ENCODE measurements around the gene FAM3A. TPM values are rescaled to one million over a fixed set of nuclear protein-coding genes. Genes with fewer than 3 reads are reported as not detected.

FAM3A gene
- total and polyA plus RNA-seq, 10 of the 15 experiments (the other 5 are each of a cell fraction or from before 2014, with no cell fraction given) = 0.29 to 21.1 (median 11.4) TPM

- ChIA-PET POLR2A (interaction anchor here (1.4 kb wide), 1 partner anchor 7 kb away, joined by 3 read pairs; no protein-coding TSS in a partner anchor), SMC1A (ENCODE audit: uncharacterized antibody, unreplicated experiment) (interaction anchor here (0.6 to 0.9 kb wide), 2 partner anchors 26 to 45 kb away, joined by 3 to 5 read pairs; no protein-coding TSS in a partner anchor), RAD21 (ENCODE audit: unreplicated experiment) (no interaction called here), CTCF (interaction anchor here (0.6 to 2.5 kb wide), 3 partner anchors 45 to 811 kb away, joined by 4 to 8 read pairs (median 4); no protein-coding TSS in a partner anchor)
- H3K36me3 ChIP-seq (ENCODE audit: control insufficient read depth in 2 of 2, insufficient read depth in 2 of 2, low read length in 1 of 2) = no peaks in the 10 kb centered on the region; a peak in 2 of 4 replicates
- H4K20me1 ChIP-seq (ENCODE audit: control insufficient read depth, insufficient read depth) = no peaks in the 10 kb centered on the region
- intact Hi-C loops (cut with micrococcal nuclease; ENCODE audit: unreplicated experiment) (no loop called here), in situ Hi-C loops (cut with MboI) (no loop called here)
- ATAC-seq = no peak
- no peaks in the 10 kb centered on the region for H3K9me3 ChIP-seq (replicated peaks; ENCODE audit: control insufficient read depth, insufficient read depth, low read length)
- H3K4me2 ChIP-seq (ENCODE audit: control insufficient read depth, insufficient read depth) = no peak overlapping the region
- BruUV-seq (replicated peaks) = no TSS peak
- 68% methylated on average over 14 of the region's 14 CpGs for WGBS (ENCODE audit: insufficient coverage, insufficient replicate concordance, low lambda C conversion rate, missing lambda C conversion rate)
- H3K9ac ChIP-seq (ENCODE audit: control insufficient read depth, insufficient read depth, low read length) = no peak overlapping the region
- no peak for FAIRE-seq
- H3K4me3 ChIP-seq = no peak overlapping the region
- H3K4me1 ChIP-seq (ENCODE audit: control insufficient read depth, insufficient read depth, low read length) = peaks cover 8% of the 10 kb centered on the region; the same call in 1 of the 2 replicates
- no peak overlapping the region for H2AFZ ChIP-seq (ENCODE audit: control insufficient read depth, low read depth, low read length)
- peaks cover 16% of the 10 kb centered on the region for H3K79me2 ChIP-seq (ENCODE audit: control insufficient read depth, insufficient read depth, low read length)
- no peaks in the 10 kb centered on the region for H3K27me3 ChIP-seq (replicated peaks in 1 of 2; ENCODE audit: control insufficient read depth in 2 of 2, insufficient read depth in 2 of 2, low read length in 1 of 2)
- H3K27ac ChIP-seq (ENCODE audit: control insufficient read depth, insufficient read depth) = no peak overlapping the region
- DNase-seq (ENCODE audit: low read depth, low spot score) = no peak
- TF ChIP-seq IRF4 (IDR thresholded peaks at IDR 0.05; ENCODE audit: low read depth, low read length) = no peak
- peak; percentile 88 for TF ChIP-seq RAD51 (IDR thresholded peaks at IDR 0.05)
- TF ChIP-seq FOXM1 (IDR thresholded peaks at IDR 0.05; ENCODE audit: low read depth, low read length) = no peak
- no peak for TF ChIP-seq WRNIP1 (IDR thresholded peaks at IDR 0.05; ENCODE audit: borderline replicate concordance, low read depth, low read length)
- TF ChIP-seq ZBTB11 (CRISPR knock-in tag; IDR thresholded peaks at IDR 0.05) = peak; percentile 11; the same call in 1 of the 2 replicates
- peak; percentile 54 for TF ChIP-seq USF1 (IDR thresholded peaks at IDR 0.05; ENCODE audit: borderline replicate concordance, extremely low read length, insufficient read depth, low read depth, low read length)
- TF ChIP-seq SKIL (IDR thresholded peaks at IDR 0.05; ENCODE audit: low read depth, poor library complexity, severe bottlenecking) = no peak
- TF ChIP-seq KLF5 (IDR thresholded peaks at IDR 0.05; ENCODE audit: partially characterized antibody) = no peak
- no peak for TF ChIP-seq ZBTB40 (IDR thresholded peaks at IDR 0.05; ENCODE audit: borderline replicate concordance)
- TF ChIP-seq BHLHE40 (IDR thresholded peaks at IDR 0.05; ENCODE audit: borderline replicate concordance in 1 of 2, low read depth in 2 of 2, low read length in 1 of 2) = peak in 1 of 2 experiments; percentile 58; a peak in 1 of 4 replicates
These were observed 34.0 kb downstream of the FAM3A start for GRCh38 chrX:154481911-154482601.
